Measurements from ENCODE around the gene PSMB8.

GRCh38 chr6:32852844-32853540 lies 9.1 kb upstream of the PSMB8 start:
- no peak for TF ChIP-seq CTCF (conservative IDR thresholded peaks at IDR 0.05)
- TF ChIP-seq EZH2 (IDR thresholded peaks at IDR 0.05; ENCODE audit: low read depth), result no peak
